ENCODE data around the gene TERT. TPM values are rescaled to one million over a fixed set of nuclear protein-coding genes. Genes with fewer than 3 reads are reported as not detected.

TERT gene
- total and polyA plus RNA-seq, 12 donors: not detected

- no peaks in the 10 kb centered on the region for H3K36me3 ChIP-seq
- no peak overlapping the region for H3K4me3 ChIP-seq
- peaks cover 0 to 23% (median 0%) of the 10 kb centered on the region in 7 donors for H3K27me3 ChIP-seq
- TF ChIP-seq CTCF (IDR thresholded peaks at IDR 0.05): no peak
- 66 to 76% methylated on average over 2 of the region's 2 CpGs for WGBS, 2 donors
- DNase-seq (no peak), ATAC-seq (no peak)
- no peak overlapping the region for H3K27ac ChIP-seq
- intact Hi-C loops (cut with DNase I): no loop called here
- H3K9me3 ChIP-seq: peaks cover 0 to 10% (median 0%) of the 10 kb centered on the region in 11 donors
- H3K4me1 ChIP-seq: no peaks in the 10 kb centered on the region
Observed at GRCh38 chr5:1214936-1215220, 80.0 kb downstream of the TERT start.

GRCh38 chr5:1214163-1214935 lies 80.5 kb downstream of the TERT start:
- Histone ChIP-seq H3K4me3 (no peak overlapping the region), H3K9me3 (peaks cover 0 to 10% (median 0%) of the 10 kb centered on the region in 11 donors), H3K36me3 (no peaks in the 10 kb centered on the region), H3K4me1 (no peaks in the 10 kb centered on the region), H3K27me3 (peaks cover 0 to 23% (median 0%) of the 10 kb centered on the region in 7 donors), H3K27ac (no peak overlapping the region)
- TF ChIP-seq CTCF (IDR thresholded peaks at IDR 0.05): no peak
- 70 to 73% methylated on average over 22 of the region's 22 CpGs for WGBS, 2 donors
- DNase-seq (peak in 1 of 2 donors; percentile 2), ATAC-seq (no peak)
- intact Hi-C loops (cut with DNase I): no loop called here

GRCh38 chr5:1213508-1214162 lies 81.2 kb downstream of the TERT start:
- H3K4me3 ChIP-seq: no peak overlapping the region
- peaks cover 0 to 30% (median 0%) of the 10 kb centered on the region in 7 donors for H3K27me3 ChIP-seq
- no peaks in the 10 kb centered on the region for H3K36me3 ChIP-seq
- DNase-seq (peak in 1 of 2 donors; percentile 3), ATAC-seq (no peak)
- intact Hi-C loops (cut with DNase I): no loop called here
- no peaks in the 10 kb centered on the region for H3K4me1 ChIP-seq
- TF ChIP-seq CTCF (IDR thresholded peaks at IDR 0.05): no peak
- no peak overlapping the region for H3K27ac ChIP-seq
- 87 to 88% methylated on average over 25 of the region's 25 CpGs for WGBS, 2 donors
- peaks cover 0 to 10% (median 0%) of the 10 kb centered on the region in 11 donors for H3K9me3 ChIP-seq

- H3K4me3 ChIP-seq: no peak overlapping the region
- ATAC-seq (no peak), DNase-seq (peak in 1 of 2 donors; percentile 5)
- peaks cover 0 to 33% (median 4%) of the 10 kb centered on the region in 7 donors for H3K27me3 ChIP-seq
- H3K4me1 ChIP-seq: no peaks in the 10 kb centered on the region
- peaks cover 0 to 10% (median 0%) of the 10 kb centered on the region in 11 donors for H3K9me3 ChIP-seq
- H3K36me3 ChIP-seq: no peaks in the 10 kb centered on the region
- no peak overlapping the region for H3K27ac ChIP-seq
- WGBS, 2 donors: 88 to 89% methylated on average over 11 to 18 of the region's 18 CpGs
- intact Hi-C loops (cut with DNase I): no loop called here
- TF ChIP-seq CTCF (IDR thresholded peaks at IDR 0.05): no peak
Observed at GRCh38 chr5:1212881-1213280, 82.0 kb downstream of the TERT start.

All from heart right ventricle (tissue), 16 donors.